Measurements from ENCODE around the gene PTTG1IP. TPM values are rescaled to one million over a fixed set of nuclear protein-coding genes. Genes with fewer than 3 reads are reported as not detected.
A peak's percentile ranks its signal among the peaks of the same experiment; 100 is the strongest.

The PTTG1IP gene
- total RNA-seq, 2 donors from 2014 or later = 301 to 351 TPM

DNA sequence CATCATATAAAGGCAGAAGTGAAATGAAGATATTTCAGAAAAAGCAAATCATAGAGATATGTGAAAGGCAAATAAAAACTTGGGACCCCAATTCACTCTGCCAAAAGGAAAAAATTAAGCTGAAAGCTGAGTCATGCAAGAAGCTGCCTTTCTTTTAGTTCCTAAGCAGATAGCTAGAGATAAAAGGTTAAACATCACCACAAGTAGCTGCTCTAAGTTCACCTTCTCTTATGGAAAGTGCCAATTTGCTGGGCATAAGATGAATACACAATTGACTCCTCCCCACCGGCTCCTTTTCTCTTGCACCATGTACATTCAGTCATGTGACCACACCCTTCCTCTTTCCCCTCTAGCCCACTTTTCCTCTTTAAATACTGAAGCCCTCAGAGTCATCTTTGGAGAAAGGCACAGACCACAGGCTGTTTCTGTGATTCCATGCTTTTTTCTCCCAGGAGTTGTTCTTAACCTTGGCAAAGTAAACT is 50.3 kb downstream of the PTTG1IP start:
- ATAC-seq (ENCODE audit: insufficient number of reproducible peaks, low FRiP score, low read depth) (no peak), DNase-seq (ENCODE audit: low spot score) (no peak)
- peaks cover 0 to 7% of the 10 kb centered on the region in 2 donors for H3K4me1 ChIP-seq (ENCODE audit: control insufficient read depth in 1 of 2, low read depth in 2 of 2)
- H3K4me3 ChIP-seq = no peak overlapping the region
- H3K9me3 ChIP-seq = peaks cover 26% of the 10 kb centered on the region
- H3K27me3 ChIP-seq (replicated peaks; ENCODE audit: insufficient read depth) = no peaks in the 10 kb centered on the region
- H3K27ac ChIP-seq = no peak overlapping the region
- TF ChIP-seq, protein P1, sequence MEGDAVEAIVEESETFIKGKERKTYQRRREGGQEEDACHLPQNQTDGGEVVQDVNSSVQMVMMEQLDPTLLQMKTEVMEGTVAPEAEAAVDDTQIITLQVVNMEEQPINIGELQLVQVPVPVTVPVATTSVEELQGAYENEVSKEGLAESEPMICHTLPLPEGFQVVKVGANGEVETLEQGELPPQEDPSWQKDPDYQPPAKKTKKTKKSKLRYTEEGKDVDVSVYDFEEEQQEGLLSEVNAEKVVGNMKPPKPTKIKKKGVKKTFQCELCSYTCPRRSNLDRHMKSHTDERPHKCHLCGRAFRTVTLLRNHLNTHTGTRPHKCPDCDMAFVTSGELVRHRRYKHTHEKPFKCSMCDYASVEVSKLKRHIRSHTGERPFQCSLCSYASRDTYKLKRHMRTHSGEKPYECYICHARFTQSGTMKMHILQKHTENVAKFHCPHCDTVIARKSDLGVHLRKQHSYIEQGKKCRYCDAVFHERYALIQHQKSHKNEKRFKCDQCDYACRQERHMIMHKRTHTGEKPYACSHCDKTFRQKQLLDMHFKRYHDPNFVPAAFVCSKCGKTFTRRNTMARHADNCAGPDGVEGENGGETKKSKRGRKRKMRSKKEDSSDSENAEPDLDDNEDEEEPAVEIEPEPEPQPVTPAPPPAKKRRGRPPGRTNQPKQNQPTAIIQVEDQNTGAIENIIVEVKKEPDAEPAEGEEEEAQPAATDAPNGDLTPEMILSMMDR (IDR thresholded peaks at IDR 0.05) = no peak
- H3K36me3 ChIP-seq = no peaks in the 10 kb centered on the region

DNA sequence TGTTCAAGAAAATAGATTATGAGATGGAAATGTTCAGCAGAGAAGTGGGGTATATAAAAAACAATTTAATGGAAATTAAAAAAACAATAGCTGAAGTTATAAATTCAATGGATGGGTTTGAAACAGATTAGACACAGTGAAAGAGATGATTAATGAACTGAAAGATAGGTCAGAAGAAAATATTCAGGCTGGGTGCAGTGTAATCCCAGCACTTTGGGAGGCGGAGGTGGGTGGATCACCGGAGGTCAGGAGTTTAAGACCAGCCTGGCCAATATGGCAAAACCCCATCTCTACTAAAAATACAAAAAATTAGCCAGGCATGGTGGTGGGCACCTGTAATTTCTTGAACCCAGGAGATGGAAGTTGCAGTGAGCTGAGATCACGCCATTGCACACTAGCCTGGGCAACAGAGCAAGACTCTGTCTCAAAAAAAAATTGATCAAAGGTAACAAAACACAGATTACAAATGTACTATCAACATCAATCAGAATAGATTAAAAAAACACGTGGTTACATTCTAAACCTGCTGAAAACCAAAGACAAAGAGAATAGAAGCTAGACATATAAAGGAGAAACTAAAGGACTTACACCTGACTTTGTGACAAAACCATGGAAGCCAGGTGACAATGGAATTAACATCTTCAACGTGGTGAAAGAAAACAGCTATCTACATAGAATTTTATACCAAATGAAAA is 50.9 kb downstream of the PTTG1IP start:
- no peak overlapping the region for H3K27ac ChIP-seq
- DNase-seq (ENCODE audit: low spot score) (no peak), ATAC-seq (ENCODE audit: insufficient number of reproducible peaks, low FRiP score, low read depth) (no peak)
- no peaks in the 10 kb centered on the region for H3K36me3 ChIP-seq
- no peaks in the 10 kb centered on the region for H3K27me3 ChIP-seq (replicated peaks; ENCODE audit: insufficient read depth)
- H3K4me3 ChIP-seq = no peak overlapping the region
- H3K4me1 ChIP-seq (ENCODE audit: control insufficient read depth in 1 of 2, low read depth in 2 of 2) = peaks cover 0 to 7% of the 10 kb centered on the region in 2 donors
- H3K9me3 ChIP-seq = peaks cover 24% of the 10 kb centered on the region
- TF ChIP-seq, protein P1 (IDR thresholded peaks at IDR 0.05) = no peak

DNA sequence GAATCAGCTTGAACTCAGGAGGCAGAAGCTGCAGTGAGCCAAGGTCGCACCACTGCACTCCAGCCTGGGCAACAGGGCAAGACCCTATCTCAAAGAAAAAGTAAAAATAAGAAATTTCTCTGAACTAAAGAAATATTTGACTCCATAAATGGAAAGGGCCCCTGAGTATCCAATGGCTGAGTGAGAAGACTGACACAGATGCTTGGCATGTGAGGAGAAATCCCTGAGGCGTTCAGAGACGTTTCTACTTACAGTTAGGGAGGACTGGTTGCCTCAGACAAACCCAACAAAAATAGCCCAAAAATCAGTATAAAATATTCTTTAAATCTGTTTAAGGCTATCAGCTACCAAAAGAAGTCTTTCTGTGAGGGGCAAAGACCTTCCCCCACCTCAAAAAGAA is 52.6 kb downstream of the PTTG1IP start:
- TF ChIP-seq, protein P1 (IDR thresholded peaks at IDR 0.05) = no peak
- no peak overlapping the region for H3K4me3 ChIP-seq
- peaks cover 24% of the 10 kb centered on the region for H3K9me3 ChIP-seq
- no peaks in the 10 kb centered on the region for H3K27me3 ChIP-seq (replicated peaks; ENCODE audit: insufficient read depth)
- H3K36me3 ChIP-seq = no peaks in the 10 kb centered on the region
- ATAC-seq (ENCODE audit: insufficient number of reproducible peaks, low FRiP score, low read depth) (no peak), DNase-seq (ENCODE audit: low spot score) (no peak)
- H3K4me1 ChIP-seq (ENCODE audit: control insufficient read depth in 1 of 2, low read depth in 2 of 2) = peaks cover 6 to 18% of the 10 kb centered on the region in 2 donors
- H3K27ac ChIP-seq = no peak overlapping the region

DNA sequence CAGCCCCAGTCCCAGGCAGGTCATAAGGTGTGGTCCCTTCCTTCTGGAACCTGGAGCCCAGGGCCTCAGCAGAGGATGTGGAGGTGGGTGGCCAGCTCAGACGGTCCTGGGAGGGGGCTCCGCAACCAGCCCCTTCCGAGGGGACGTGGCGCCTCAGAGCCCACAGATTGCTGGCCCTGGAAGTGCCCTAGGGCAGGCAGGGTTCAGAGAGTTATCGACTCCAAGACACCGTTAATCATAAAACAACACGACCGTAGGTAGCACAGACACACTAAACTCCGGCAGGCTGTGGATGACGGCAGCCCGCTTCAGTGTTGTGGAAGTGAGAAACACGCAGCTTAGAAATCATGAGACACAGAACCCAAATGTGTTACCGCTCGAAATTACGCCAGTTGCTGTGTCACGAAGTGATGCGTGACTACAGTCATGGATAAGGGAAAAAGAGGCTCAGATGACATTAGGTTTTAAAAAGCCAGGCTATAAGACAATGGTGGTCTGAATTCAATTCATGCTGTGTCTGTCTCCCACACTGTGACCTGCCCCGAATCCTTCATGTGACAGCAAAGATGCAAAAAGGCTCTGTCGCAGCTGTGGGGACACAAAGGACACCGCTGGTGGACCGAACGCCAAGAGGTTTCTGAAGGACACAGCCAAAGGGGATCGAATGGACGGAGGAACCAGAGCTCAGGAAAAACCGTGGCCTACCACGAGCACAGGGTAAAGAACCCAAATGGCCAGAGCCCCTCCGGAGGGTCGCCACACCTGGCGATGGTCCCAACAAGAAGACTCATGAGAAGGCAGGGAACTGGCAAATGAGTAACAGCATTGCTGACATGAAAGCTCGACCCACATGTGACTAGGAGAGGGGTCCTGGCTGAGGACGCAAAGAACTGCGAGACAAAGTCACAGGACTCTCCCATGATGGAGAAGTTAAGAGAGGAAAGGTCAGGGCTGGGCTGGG is 53.9 kb downstream of the PTTG1IP start:
- Histone ChIP-seq H3K4me3 (no peak overlapping the region), H3K4me1 (ENCODE audit: control insufficient read depth in 1 of 2, low read depth in 2 of 2) (peaks cover 6 to 18% of the 10 kb centered on the region in 2 donors), H3K9me3 (peaks cover 24% of the 10 kb centered on the region), H3K27me3 (replicated peaks; ENCODE audit: insufficient read depth) (no peaks in the 10 kb centered on the region), H3K27ac (no peak overlapping the region), H3K36me3 (no peaks in the 10 kb centered on the region)
- ATAC-seq (ENCODE audit: insufficient number of reproducible peaks, low FRiP score, low read depth) (no peak), DNase-seq (ENCODE audit: low spot score) (no peak)
- TF ChIP-seq, protein P1 (IDR thresholded peaks at IDR 0.05) = no peak

DNA sequence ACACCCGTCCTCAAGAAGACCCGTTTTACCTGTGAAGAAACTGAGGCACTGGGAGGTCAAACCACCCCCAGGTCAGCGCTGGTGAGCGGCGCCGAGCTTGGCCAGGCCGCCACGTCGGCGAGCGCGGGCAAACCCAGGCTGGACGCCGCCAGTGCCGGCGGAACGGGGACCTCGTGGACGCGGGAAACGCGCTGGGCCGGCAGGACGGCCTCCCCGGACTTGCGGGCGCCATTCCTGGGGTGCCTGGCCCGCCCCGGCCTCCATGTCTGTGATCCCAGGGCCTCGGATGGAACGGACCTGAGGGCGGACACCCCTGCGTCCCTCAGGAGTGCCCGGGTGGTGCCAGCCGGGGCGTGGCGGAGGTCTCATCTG is 54.9 kb downstream of the PTTG1IP start:
- DNase-seq (ENCODE audit: low spot score) = no peak

More for the DNA sequence above, 54.9 kb downstream of the PTTG1IP start:
- no peak for ATAC-seq (ENCODE audit: insufficient number of reproducible peaks, low FRiP score, low read depth)
- Histone ChIP-seq H3K27me3 (replicated peaks; ENCODE audit: insufficient read depth) (no peaks in the 10 kb centered on the region), H3K4me3 (peak overlapping the region; percentile 77), H3K27ac (peak overlapping the region; percentile 55 to 73), H3K9me3 (peaks cover 24% of the 10 kb centered on the region), H3K4me1 (ENCODE audit: control insufficient read depth in 1 of 2, low read depth in 2 of 2) (peaks cover 6 to 18% of the 10 kb centered on the region in 2 donors), H3K36me3 (no peaks in the 10 kb centered on the region)
- TF ChIP-seq, protein P1 (IDR thresholded peaks at IDR 0.05) = no peak
